Activated CD4-positive, alpha-beta T cell treated with anti-CD3 and anti-CD28 coated beads, Interleukin-2, amount 10 ng/mL, durations not matched to agents 24 days and 14 days (primary cell): ENCODE data around the gene AP4S1. TPM values are rescaled to one million over a fixed set of nuclear protein-coding genes. Genes with fewer than 3 reads are reported as not detected.
"Not testable (repeated sequence)": the region's sequence is repeated elsewhere in the genome, so short reads cannot be mapped to it uniquely, and the experiment has no call there.

Experiments
- DNase-seq: peaks from one replicate; pipeline ENCODE4 v3.0.0; 2022
- H3K27ac Mint-ChIP-seq: one replicate; pipeline ENCODE4 v1.8.0; 2022; ENCODE audit warnings: mild to moderate bottlenecking, mixed read lengths
- H3K27me3 Mint-ChIP-seq: one replicate; pipeline ENCODE4 v1.8.0; 2022; ENCODE audit warnings: mixed read lengths
- H3K36me3 Mint-ChIP-seq: one replicate; pipeline ENCODE4 v1.8.0; 2022; ENCODE audit warnings: low read depth, mild to moderate bottlenecking, mixed read lengths
- H3K4me1 Mint-ChIP-seq: one replicate; pipeline ENCODE4 v1.8.0; 2021; ENCODE audit warnings: mixed read lengths
- H3K4me3 Mint-ChIP-seq: one replicate; pipeline ENCODE4 v1.8.0; 2022; ENCODE audit warnings: mild to moderate bottlenecking, moderate library complexity, mixed read lengths
- H3K9me3 Mint-ChIP-seq: one replicate; pipeline ENCODE4 v1.8.0; 2021; ENCODE audit warnings: mixed read lengths
- intact Hi-C: fragments of 100-400 bp; cut with micrococcal nuclease; formaldehyde crosslinking; loops from one replicate; pipeline ENCODE4 v1.15.1; 2023
- total RNA-seq: library from RNA; stranded (reverse); gene quantifications from 2 replicates; pipeline ENCODE4 v1.2.3, GENCODE V29; 2022

The AP4S1 gene
- total RNA-seq, 1 donor from 2014 or later, result 8.6 TPM

- Mint-ChIP-seq H3K27me3 (no peaks in the 10 kb centered on the region), H3K4me3 (no peak overlapping the region), H3K4me1 (no peaks in the 10 kb centered on the region), H3K27ac (no peak overlapping the region), H3K9me3 (no peaks in the 10 kb centered on the region), H3K36me3 (no peaks in the 10 kb centered on the region)
- intact Hi-C loops, result no loop called here
- no peak for DNase-seq
Measured at GRCh38 chr14:31069343-31069742, 43.9 kb downstream of the AP4S1 start.

GRCh38 chr14:31070431-31070830, 45.0 kb downstream of the AP4S1 start:
- no peak for DNase-seq
- Mint-ChIP-seq H3K27me3 (no peaks in the 10 kb centered on the region), H3K4me3 (no peak overlapping the region), H3K36me3 (peaks cover 4% of the 10 kb centered on the region), H3K4me1 (no peaks in the 10 kb centered on the region), H3K9me3 (no peaks in the 10 kb centered on the region), H3K27ac (no peak overlapping the region)
- intact Hi-C loops, result no loop called here

GRCh38 chr14:31071151-31071550, 45.7 kb downstream of the AP4S1 start:
- Mint-ChIP-seq H3K9me3 (no peaks in the 10 kb centered on the region), H3K36me3 (peaks cover 4% of the 10 kb centered on the region), H3K4me1 (no peaks in the 10 kb centered on the region), H3K4me3 (no peak overlapping the region), H3K27me3 (no peaks in the 10 kb centered on the region), H3K27ac (no peak overlapping the region)
- intact Hi-C loops, result no loop called here
- DNase-seq, result no peak

- no peaks in the 10 kb centered on the region for H3K9me3 Mint-ChIP-seq
- intact Hi-C loops, result no loop called here
- peaks cover 4% of the 10 kb centered on the region for H3K36me3 Mint-ChIP-seq
- H3K4me1 Mint-ChIP-seq, result no peaks in the 10 kb centered on the region
- no peak overlapping the region for H3K4me3 Mint-ChIP-seq
- no peaks in the 10 kb centered on the region for H3K27me3 Mint-ChIP-seq
- H3K27ac Mint-ChIP-seq, result no peak overlapping the region
- DNase-seq, result no peak
Measured at GRCh38 chr14:31075144-31075543, 49.7 kb downstream of the AP4S1 start.

GRCh38 chr14:31078766-31079165, 53.3 kb downstream of the AP4S1 start:
- no peak for DNase-seq
- intact Hi-C loops, result no loop called here
- H3K36me3 Mint-ChIP-seq, result peaks cover 4% of the 10 kb centered on the region
- no peak overlapping the region for H3K4me3 Mint-ChIP-seq
- H3K4me1 Mint-ChIP-seq, result no peaks in the 10 kb centered on the region
- H3K27ac Mint-ChIP-seq, result no peak overlapping the region
- H3K27me3 Mint-ChIP-seq, result no peaks in the 10 kb centered on the region
- no peaks in the 10 kb centered on the region for H3K9me3 Mint-ChIP-seq

- Mint-ChIP-seq H3K36me3 (peaks cover 3% of the 10 kb centered on the region), H3K27ac (no peak overlapping the region), H3K27me3 (no peaks in the 10 kb centered on the region), H3K9me3 (no peaks in the 10 kb centered on the region), H3K4me3 (no peak overlapping the region), H3K4me1 (no peaks in the 10 kb centered on the region)
- intact Hi-C loops, result loop anchor here (5.0 kb wide), 1 partner anchor 53 kb away; the partner anchor contains the start of genes AP4S1 and STRN3
- no peak for DNase-seq
Measured at GRCh38 chr14:31080056-31080455, 54.6 kb downstream of the AP4S1 start.

GRCh38 chr14:31080484-31080883, 55.0 kb downstream of the AP4S1 start:
- H3K36me3 Mint-ChIP-seq, result no peaks in the 10 kb centered on the region
- no peaks in the 10 kb centered on the region for H3K9me3 Mint-ChIP-seq
- DNase-seq, result no peak
- H3K4me3 Mint-ChIP-seq, result no peak overlapping the region
- intact Hi-C loops, result loop anchor here (5.0 kb wide), 1 partner anchor 53 kb away; the partner anchor contains the start of genes AP4S1 and STRN3
- H3K27ac Mint-ChIP-seq, result no peak overlapping the region
- H3K4me1 Mint-ChIP-seq, result no peaks in the 10 kb centered on the region
- no peaks in the 10 kb centered on the region for H3K27me3 Mint-ChIP-seq

- DNase-seq, result no peak
- Mint-ChIP-seq H3K4me1 (no peaks in the 10 kb centered on the region), H3K36me3 (no peaks in the 10 kb centered on the region), H3K27ac (no peak overlapping the region), H3K4me3 (no peak overlapping the region), H3K27me3 (no peaks in the 10 kb centered on the region), H3K9me3 (no peaks in the 10 kb centered on the region)
- intact Hi-C loops, result loop anchor here (5.0 kb wide), 1 partner anchor 56 kb away; the partner anchor contains the start of genes AP4S1 and STRN3
Measured at GRCh38 chr14:31083781-31084180, 58.3 kb downstream of the AP4S1 start.

- H3K4me3 Mint-ChIP-seq, result no peak overlapping the region
- no peak overlapping the region for H3K27ac Mint-ChIP-seq
- DNase-seq, result no peak
- H3K36me3 Mint-ChIP-seq, result no peaks in the 10 kb centered on the region
- intact Hi-C loops, result loop anchor here (5.0 kb wide), 1 partner anchor 57 kb away; the partner anchor contains the start of genes AP4S1 and STRN3
- H3K27me3 Mint-ChIP-seq, result no peaks in the 10 kb centered on the region
- H3K4me1 Mint-ChIP-seq, result no peaks in the 10 kb centered on the region
- no peaks in the 10 kb centered on the region for H3K9me3 Mint-ChIP-seq
Measured at GRCh38 chr14:31084385-31084784, 58.9 kb downstream of the AP4S1 start.

GRCh38 chr14:31085027-31085426, 59.6 kb downstream of the AP4S1 start:
- Mint-ChIP-seq H3K4me1 (no peaks in the 10 kb centered on the region), H3K9me3 (no peaks in the 10 kb centered on the region), H3K36me3 (no peaks in the 10 kb centered on the region), H3K27ac (no peak overlapping the region), H3K27me3 (no peaks in the 10 kb centered on the region), H3K4me3 (no peak overlapping the region)
- intact Hi-C loops, result no loop called here
- DNase-seq, result no peak

- H3K36me3 Mint-ChIP-seq, DNase-seq, H3K4me3 Mint-ChIP-seq, H3K4me1 Mint-ChIP-seq, H3K9me3 Mint-ChIP-seq, H3K27me3 Mint-ChIP-seq, intact Hi-C loops, H3K27ac Mint-ChIP-seq: not testable (repeated sequence)
Measured at GRCh38 chr14:31086466-31086865, 61.0 kb downstream of the AP4S1 start.

GRCh38 chr14:31090883-31091764, 65.7 kb downstream of the AP4S1 start:
- intact Hi-C loops, result no loop called here
- H3K27me3 Mint-ChIP-seq, result no peaks in the 10 kb centered on the region
- H3K36me3 Mint-ChIP-seq, result no peaks in the 10 kb centered on the region
- H3K9me3 Mint-ChIP-seq, result no peaks in the 10 kb centered on the region
- H3K4me1 Mint-ChIP-seq, result no peaks in the 10 kb centered on the region
- no peak overlapping the region for H3K27ac Mint-ChIP-seq
- DNase-seq, result no peak
- H3K4me3 Mint-ChIP-seq, result no peak overlapping the region

- H3K4me1 Mint-ChIP-seq, result no peaks in the 10 kb centered on the region
- no peaks in the 10 kb centered on the region for H3K27me3 Mint-ChIP-seq
- H3K36me3 Mint-ChIP-seq, result peaks cover under 1% of the 10 kb centered on the region
- intact Hi-C loops, result no loop called here
- H3K9me3 Mint-ChIP-seq, result no peaks in the 10 kb centered on the region
- no peak overlapping the region for H3K4me3 Mint-ChIP-seq
- no peak for DNase-seq
- no peak overlapping the region for H3K27ac Mint-ChIP-seq
Measured at GRCh38 chr14:31092160-31092708, 66.8 kb downstream of the AP4S1 start.
